HG03175 (cell line): ENCODE measurements around the gene DNAH11.
"Not testable (repeated sequence)": the region's sequence is repeated elsewhere in the genome, so short reads cannot be mapped to it uniquely, and the experiment has no call there.

Experiments
- ATAC-seq: cut with Tn5 transposase; IDR thresholded peaks from one replicate; pipeline ENCODE4 v1.9.1; 2021; ENCODE audit warnings: mild to moderate bottlenecking, moderate library complexity; ENCODE audit not compliant: unreplicated experiment

DNAH11 gene

DNA sequence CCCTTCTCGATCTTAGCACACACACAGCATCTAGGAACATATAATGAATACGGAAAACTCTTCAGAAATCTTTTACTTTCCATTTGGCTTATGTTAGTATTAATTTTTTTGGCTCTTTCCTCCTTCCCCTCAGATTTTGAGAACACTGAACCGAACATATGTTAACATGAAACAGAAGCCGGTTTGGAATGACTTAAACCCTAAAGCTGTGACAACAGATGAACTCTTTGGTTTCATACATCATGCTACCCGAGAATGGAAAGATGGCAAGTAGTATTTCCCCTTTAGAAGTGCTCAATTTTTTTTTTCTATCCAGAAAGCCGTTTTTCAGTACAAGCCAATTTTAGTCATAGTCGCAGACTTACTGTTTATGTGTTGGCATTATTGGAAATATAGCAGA, 164.7 kb downstream of the DNAH11 start:
- ATAC-seq, result no peak

DNA sequence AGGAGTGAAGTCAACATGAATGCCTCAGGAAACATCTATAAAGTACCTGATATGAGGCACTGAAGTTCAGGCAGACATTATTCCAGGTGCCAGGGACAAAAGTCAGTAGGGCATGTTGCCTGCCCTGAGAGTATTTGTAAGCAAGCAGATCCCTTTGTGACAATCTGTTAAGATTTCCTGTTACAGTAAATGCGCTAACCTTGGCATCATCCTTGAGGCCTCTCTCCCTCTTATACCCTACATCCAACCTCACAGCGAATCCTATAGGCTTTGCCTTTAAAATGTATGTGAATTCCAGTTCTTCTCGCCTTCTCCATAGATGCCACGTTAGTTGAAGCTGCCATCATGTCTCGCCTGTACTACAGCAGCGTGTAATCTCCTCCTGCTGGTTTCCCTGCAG, 165.3 kb downstream of the DNAH11 start:
- ATAC-seq, result no peak

DNA sequence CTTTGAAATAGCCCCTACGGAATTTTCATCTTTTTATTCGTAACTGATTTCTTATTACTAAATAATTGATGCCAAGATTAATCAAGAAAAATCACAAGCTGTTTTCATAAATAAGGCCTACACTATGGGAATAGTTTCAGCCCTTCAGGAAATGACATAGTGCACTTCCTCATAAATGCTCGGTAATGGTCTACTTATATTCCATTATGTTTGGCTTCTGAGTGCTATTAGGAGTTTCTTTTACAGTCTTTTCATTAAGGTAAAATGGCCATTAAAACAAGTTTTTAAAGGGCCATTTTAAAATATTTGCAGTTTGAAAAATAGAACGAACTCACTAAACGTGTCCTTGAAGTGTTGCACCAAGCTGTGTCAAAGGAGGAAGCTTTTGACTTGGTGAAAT, 174.5 kb downstream of the DNAH11 start:
- ATAC-seq, result no peak

DNA sequence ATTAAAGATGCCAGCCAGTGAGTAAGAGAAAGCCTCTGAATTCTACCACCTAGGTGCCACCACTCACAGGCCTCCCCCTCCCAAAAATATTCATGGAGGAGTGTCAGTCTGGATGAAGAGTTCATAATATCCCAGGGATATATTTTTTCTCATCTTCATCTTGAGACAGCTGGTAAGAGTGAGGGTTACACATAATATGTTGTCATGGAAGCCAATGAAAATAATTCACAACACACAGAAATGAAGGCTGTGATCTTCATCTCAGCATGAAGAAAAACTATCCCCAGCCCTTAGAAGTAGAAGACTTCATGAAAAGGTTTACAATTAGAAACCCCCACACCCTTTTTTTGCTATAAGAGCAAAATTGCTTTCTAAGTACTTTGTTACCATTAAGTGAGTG, 175.6 kb downstream of the DNAH11 start:
- ATAC-seq, result no peak

DNA sequence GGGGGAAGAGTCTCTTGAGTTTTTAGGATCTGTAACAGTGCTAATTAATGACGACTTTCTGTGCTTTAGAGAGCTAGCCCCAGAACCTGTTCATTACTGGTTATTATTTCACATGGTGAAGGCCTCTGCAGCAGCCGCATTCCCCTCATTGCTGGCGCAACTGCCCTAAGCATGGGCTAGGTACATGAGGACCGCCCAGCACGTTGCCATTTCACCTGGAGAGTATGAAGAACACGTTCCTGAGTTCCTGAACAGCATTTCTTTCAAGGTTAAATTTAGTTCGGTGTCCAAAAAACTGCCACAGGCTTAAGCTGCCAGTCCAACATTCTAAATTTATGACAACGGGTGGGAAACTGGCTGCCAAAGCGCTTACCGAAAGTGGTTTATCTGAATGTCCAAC, 177.0 kb downstream of the DNAH11 start:
- no peak for ATAC-seq

DNA sequence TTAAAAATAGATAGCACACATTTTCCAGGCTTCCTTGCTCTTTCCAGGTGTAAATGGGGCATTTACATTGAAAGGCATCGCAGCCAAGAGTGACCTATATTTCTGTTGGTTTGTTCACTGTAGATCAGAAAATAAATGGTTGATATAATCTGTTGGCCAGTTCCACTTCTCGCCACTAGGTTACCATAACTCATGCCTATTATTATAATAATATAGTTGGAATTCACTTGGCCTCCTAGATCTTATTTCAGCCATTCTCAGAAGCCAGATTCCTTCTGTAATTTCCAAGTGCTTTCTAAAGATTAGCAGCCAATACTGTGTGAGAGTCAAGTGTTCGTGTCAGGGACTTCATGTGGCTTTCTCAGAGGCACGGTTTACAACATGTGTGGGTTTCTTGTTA, 179.5 kb downstream of the DNAH11 start:
- peak; percentile 52 for ATAC-seq

DNA sequence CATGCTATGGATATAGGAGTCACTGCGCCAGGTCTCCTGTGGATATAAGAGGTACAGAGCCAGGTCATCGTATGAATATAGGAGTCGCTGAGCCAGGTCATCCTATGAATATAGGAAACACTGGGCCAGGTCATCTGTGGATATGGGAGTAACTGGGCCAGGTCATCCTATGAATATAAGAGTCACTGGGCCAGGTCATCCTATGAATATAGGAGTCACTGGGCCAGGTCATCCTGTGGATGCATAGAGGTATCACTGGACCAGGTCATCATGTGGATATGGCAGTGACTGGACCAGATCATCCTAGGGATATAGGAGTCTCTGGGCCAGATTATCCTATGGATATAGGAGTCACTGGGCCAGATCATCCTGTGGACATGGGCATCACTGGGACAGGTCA, 181.7 kb downstream of the DNAH11 start:
- ATAC-seq, result no peak

DNA sequence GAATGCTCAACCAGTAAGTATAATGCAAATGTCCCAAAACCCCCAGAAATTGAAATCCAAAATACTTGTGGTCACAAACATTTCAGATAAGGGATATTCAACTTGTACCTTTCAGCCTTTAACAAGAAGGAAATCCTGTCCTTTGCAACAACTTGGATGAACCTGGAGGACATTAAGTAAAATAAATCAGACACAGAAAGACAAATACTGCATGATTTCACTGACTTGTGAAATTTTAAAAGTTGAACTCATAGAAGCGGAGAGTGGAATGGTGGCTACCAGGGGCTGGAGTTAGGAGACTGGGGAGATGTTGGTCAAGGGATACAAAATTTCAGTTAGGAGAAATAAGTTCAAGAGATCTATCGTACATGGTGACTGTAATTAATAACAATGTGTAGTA, 187.6 kb downstream of the DNAH11 start:
- ATAC-seq, result no peak

DNA sequence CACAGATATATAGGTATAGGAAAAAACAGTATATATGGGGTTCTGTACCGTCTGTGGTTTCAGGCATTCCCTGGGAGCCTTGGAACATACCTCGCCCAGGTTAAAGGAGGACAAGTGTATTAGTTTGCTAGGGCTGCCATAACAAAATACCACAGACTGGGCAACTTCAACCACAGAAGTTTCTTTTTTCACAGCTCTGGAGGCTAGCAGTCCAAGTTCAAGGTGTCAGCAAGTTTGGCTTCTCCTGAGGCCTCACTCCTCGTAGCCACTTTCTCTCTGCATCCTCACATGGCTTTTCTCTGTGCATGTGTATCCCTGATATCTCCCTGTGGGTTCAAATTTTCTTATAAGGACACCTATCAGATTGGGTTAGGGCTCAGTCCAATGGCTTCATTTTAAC, 189.1 kb downstream of the DNAH11 start:
- ATAC-seq, result no peak

DNA sequence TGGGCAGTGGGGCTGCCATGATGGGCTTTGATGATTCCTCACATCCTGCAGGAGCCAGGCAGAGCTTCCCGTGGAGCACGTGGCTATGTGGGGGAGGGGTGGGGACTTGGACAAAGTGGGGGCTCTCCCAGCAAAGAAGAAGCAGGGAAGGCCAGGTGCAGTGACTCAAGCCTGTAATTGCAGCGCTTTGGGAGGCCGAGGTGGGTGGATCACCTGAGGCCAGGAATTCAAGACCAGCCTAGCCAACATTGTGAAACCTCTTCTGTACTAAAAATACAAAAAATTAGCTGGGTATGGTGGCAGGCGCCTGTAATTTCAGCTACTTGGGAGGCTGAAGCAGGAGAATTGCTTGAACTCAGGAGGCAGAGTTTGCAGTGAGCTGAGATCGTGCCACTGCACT, 190.1 kb downstream of the DNAH11 start:
- not testable (repeated sequence) for ATAC-seq

DNA sequence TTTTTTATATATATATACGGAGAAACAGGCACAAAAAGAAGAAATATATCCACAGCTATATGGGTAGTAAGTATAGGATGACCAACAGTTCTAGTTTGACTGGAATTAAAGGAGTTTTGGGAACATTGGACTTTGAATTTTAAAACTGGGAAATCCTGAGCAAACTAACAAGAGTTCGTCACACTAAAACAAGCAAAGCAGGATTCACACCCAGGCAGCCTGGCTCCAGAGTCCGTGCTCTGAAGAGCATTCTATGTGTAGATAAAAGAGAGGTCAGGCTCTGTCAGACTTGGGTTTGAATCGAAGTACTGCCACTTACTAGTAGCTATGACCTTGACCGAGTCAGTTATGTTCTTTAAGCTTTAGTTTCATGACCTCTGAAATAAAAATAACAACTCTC, 191.0 kb downstream of the DNAH11 start:
- ATAC-seq, result no peak

DNA sequence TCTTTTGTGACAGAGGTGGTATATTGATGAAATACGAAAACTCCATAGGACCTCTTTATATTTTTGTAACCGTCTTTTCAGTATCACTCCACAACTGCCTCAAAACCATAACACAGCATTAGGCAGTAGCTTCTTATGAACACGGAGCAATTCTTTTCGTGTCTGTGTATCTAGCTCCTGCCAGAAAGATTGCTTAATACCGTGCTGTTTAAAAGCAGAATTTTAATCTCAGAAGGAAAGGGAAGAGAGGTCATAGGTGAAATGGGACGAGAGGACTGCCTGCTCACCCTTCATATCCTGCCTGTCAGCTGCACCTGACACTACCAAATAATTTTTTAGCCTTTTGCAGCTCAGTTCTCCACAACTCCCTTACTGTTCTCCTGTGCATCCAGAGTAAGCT, 200.7 kb downstream of the DNAH11 start:
- ATAC-seq, result no peak

DNA sequence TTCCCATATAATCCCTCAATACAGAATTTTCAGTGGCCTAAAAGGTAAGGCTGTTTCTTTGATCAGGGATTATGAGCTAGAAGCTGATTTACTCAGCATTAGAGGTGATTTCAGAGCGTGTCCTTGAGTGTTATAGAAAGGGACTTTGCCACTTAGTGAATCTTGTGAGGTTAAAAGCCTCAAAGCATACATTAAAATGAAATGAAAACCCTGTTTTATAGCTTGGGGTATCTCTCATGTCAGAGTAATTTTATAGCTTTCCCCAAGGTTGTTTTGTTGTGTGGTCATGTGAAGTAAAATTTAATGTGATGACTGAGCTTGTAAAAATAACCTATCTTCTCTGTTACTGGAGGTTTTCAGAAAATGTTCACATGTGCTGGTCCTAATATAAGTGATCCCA, 204.1 kb downstream of the DNAH11 start:
- no peak for ATAC-seq

DNA sequence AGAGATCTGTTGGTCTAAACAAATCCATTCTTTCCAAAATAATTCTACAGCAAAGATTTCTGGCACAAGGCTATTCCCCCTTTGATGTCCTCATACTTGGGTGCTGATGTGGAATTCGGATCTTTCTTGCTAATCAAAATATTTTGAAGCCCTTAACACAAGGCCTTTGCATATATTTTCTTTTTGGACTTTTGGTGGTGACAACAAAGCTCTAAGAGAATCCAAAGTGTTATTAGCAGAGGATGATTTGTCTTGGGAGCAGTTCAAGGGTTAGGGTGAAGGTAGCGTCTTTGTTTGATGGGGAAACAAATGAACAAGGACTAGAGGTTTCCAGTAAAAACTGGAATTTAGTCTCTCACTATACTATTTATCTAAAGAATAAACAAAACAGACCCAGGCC, 205.0 kb downstream of the DNAH11 start:
- ATAC-seq, result no peak

DNA sequence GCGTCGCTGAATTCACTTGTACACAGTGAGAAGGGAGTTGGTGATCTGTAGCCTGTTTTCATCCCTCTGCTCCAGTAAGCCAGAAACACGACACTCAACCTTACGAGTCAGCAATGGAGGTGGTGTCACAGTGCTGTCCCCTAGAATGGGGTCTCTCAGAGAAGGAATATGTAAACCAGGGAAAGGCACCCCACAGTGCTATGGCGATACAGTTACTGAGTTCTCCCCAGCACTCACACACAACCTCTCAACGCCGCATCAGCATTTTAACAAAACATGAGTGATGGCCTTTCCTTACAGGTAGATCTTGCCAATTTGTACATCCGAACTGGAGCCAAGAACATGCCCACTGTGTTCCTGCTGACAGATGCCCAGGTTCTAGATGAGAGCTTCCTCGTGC, 206.5 kb downstream of the DNAH11 start:
- ATAC-seq, result no peak

DNA sequence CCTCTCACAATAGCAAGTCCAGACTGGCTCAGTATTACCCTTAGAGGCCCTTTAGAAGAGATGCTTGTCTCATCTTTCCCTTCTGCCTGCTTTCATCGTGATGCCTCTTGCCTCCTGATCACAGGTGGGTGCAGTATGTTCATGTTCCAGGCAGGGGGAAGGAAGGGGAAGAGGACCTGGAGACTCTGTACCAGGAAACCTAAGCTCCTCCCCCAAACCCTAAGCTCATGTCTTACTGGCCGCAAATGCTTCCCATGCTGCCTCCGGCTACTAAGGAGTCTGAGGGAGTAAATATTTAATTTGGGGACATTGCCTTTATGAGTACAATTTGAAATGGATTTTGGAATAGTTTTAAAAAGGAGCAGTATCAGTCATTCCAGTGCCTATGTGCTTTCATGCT, 210.2 kb downstream of the DNAH11 start:
- no peak for ATAC-seq

DNA sequence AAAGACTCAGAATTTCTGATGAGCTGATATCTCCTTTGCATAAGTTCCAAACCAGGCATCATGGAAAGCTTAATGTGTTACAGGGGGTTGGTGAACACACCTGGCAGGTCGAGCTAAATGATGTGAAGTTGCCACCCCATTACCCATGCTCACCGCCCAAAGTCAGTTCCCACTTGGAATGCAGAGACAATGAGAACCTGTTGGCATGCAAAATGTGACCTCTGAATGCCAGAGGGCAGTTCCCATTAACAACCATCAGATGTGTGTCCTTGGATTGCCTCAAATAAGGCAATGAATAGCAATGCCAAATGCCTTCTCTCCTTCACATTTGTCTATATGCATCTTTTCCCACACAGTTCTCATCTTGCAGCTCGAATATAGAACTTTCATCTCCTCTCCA, 212.1 kb downstream of the DNAH11 start:
- ATAC-seq, result no peak

DNA sequence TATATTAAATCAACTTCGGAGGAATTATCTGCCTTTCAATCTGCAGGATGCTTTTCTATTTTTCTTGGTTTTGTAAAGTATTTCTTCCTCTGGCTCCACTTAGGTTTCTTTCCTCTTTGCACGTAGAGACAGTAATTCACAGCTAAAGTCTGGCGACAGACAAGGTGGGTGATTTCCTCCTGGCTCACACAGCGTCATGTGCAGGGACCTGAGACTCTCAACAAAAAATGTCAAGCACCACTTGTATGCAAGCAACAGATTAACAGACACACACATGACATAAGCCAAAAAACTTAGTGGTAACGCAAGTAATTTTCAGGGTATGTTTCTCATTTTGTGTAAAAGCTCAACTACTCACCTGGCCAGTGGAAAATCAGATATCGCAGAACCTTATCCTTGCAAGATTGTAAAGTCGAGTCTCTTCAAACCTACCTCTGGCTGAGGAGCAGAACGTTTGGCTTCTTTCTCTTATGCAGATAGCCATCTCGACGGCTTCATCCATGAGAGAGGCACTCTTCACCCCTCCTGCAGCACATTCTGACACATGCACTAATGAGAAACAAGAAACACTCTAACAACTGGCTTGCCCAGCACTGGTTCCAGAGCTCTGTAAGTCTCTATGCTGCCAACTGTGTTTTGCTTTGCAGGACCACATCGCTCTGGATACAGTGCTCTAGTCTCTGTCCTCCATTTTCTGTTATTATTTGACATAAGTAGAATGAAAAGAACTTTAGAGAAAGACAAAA, 214.9 kb downstream of the DNAH11 start:
- no peak for ATAC-seq

DNA sequence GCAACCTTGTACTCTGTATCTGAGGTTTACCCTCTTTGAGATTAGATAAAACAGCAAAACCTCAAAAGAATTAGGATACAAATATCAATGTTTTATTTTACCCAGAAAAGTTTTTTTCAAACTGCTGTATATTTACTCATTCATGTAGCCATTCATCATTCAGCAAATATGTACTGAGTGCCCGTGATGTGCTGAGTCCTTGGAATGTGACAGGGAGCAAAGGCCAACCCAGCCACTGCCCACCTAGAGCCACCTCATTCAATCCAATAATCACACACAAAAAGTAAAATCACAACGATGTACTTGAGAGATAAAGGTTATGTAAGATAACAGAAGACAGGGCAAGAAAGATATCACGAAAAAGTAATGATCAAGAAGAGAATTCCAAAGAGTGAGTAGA, 215.4 kb downstream of the DNAH11 start:
- ATAC-seq, result no peak

DNA sequence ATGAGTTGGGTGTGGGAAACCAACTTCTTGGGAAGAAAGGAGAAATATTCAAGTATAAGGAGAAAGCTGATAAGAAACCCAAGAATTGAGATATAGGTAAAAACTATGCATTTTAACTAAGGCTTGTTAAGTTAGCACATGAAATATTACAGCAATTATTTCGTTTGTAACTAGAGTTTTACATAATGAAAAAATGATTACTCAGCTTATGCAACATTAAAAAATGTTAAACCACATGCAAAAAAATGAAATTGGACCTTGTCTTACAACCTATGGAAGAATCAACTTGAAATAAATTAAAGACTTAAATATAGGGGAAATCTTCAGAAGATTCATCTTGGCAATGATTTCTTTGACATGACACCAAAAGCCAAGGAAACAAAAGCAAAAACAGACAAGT, 219.6 kb downstream of the DNAH11 start:
- ATAC-seq, result no peak

DNA sequence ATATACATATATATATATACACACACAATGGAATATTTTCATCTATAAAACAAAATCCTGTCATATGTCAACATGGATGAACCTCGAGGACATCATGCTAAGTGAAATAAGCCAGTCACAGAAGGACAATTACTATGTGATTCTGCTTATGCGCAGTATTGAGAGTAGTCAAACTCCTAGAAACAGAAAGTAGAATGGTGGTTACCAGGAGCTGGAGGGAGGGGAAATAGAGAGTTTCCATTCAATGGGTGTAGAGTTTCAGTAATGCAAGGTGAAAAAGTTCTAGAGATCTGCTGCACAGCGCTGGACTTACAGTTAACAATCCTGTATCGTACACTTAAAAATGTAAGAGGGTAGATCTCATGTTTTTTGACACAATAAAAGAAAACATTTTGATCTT, 221.0 kb downstream of the DNAH11 start:
- no peak for ATAC-seq

DNA sequence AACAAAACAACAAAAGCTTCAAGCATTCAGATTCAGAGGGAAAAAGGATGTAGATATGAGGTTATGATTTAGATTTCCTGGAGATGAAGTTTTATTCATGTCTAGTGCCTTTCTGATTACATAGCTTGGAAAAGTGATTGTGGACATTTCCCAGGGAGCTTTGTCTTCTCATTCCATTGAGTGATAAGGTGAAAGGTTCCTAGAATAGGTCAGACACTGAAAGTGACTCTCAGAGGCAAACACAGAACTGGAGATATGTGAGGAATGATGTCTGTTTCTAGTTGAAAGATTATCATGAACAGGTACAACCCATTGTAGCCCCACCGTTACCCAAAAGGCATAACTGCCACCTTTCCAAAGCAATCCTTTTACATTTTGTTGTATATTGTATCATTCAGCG, 223.4 kb downstream of the DNAH11 start:
- ATAC-seq, result no peak

DNA sequence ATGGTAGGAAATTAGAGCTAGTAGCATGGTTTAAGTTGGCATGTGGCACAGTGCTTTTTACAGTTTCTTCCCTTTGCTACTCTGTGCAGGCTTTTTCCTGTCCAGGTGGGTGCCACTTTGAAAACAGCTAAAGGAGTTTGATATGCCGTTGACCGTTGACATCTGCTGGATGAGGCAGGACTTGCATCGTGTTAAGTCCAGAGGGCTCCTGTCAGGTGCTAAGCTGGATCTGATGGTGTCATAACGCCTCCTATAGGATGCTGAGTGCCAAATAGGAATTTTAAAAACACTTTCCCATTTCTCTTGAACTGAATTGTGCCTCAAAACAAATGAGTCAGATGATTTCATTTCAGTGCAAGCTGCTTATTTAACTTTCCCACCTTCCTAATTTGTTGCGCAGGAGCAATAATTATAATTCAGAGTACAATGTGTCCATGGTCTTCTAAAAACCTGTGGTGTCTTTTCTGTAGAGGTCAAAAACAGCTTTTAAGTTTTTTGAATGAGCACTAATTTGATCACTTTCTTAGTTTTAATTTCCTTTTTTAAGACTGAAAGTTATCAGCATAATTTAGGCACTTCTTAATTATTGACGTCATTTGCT, 224.6 kb downstream of the DNAH11 start:
- peak; percentile 74 for ATAC-seq
